Sigmoid colon (tissue), 7 donors: ENCODE measurements around the gene NAA16. TPM values are rescaled to one million over a fixed set of nuclear protein-coding genes. Genes with fewer than 3 reads are reported as not detected.
"Not testable (repeated sequence)": the region's sequence is repeated elsewhere in the genome, so short reads cannot be mapped to it uniquely, and the experiment has no call there.

ENCODE experiments used
- DNase-seq: peaks from one replicate; pipeline ENCODE4 v3.0.0-alpha.2; 2019
- H3K27ac ChIP-seq, 4 donors: fragments of 200-600 bp; sonication (generic); one replicate each; pipeline ENCODE4 v1.5.1; 2016 to 2019; ENCODE audit warnings: mild to moderate bottlenecking in 1 of 4
- H3K27me3 ChIP-seq, 3 donors: fragments of 200-600 bp; sonication (generic); one replicate each; pipeline ENCODE4 v1.5.1; 2019; ENCODE audit warnings: mild to moderate bottlenecking in 1 of 3
- H3K36me3 ChIP-seq, 4 donors: fragments of 200-600 bp; sonication (generic); one replicate each; pipeline ENCODE4 v1.5.1; 2016 to 2019
- H3K4me1 ChIP-seq, 4 donors: fragments of 200-600 bp; sonication (generic); one replicate each; pipeline ENCODE4 v1.5.1; 2017 to 2019
- H3K4me3 ChIP-seq, 4 donors: fragments of 200-600 bp; sonication (generic); one replicate each; pipeline ENCODE4 v1.5.1; 2017 to 2019; ENCODE audit warnings: mild to moderate bottlenecking in 2 of 4, moderate library complexity in 1 of 4
- H3K9me3 ChIP-seq, 4 donors: fragments of 200-600 bp in 3 of 4; sonication (generic) in 3 of 4; one replicate each; pipeline versions ENCODE4 v1.5.1 to v1.6.1; 2013 to 2019
- EP300 ChIP-seq, 4 donors: sonication (generic); formaldehyde crosslinking; IDR thresholded peaks; one replicate each; pipeline ENCODE4 v1.6.1; 2017; ENCODE audit warnings: antibody characterized with exemption in 4 of 4
- POLR2A ChIP-seq, 2 donors: fragments of 450-650 bp; IDR thresholded peaks; one replicate each; pipeline ENCODE4 v1.6.1; 2016; ENCODE audit warnings: antibody characterized with exemption in 2 of 2, mild to moderate bottlenecking in 2 of 2, moderate library complexity in 2 of 2
- POLR2AphosphoS5 ChIP-seq, 4 donors: sonication (generic); formaldehyde crosslinking; IDR thresholded peaks; one replicate each; pipeline ENCODE4 v1.6.1; 2017; ENCODE audit warnings: antibody characterized with exemption in 4 of 4
- WGBS, 2 donors: extraction: QIAGEN DNeasy Blood & Tissue Kit; methylation state at CpG; one replicate each; pipeline ENCODE4 v1.1.7; 2013; 5-methylcytosine and 5-hydroxymethylcytosine counted together
- intact Hi-C: fragments of 100-400 bp; cut with DNase I; formaldehyde crosslinking; loops from one replicate; pipeline ENCODE4 v1.15.1; 2023
- polyA plus RNA-seq, 3 donors: library from polyadenylated mRNA; stranded (reverse); fragments of 200-250 nt; gene quantifications; one replicate each; pipeline ENCODE4 v1.2.3, GENCODE V29; 2013
- total RNA-seq, 4 donors: library from RNA; depleted of rRNA; stranded (reverse); fragments of >200 nt; gene quantifications; one replicate each; pipeline ENCODE4 v1.1.0, GENCODE V29; 2016
- TF ChIP-seq, protein P1 (sequence below), 4 experiments: fragments of 450-650 bp in 3 of 4; fragments of 200-600 bp in 1 of 4; IDR thresholded peaks; one replicate each; pipeline ENCODE4 v1.5.1; 2016 to 2019; ENCODE audit warnings: antibody characterized with exemption in 4 of 4, mild to moderate bottlenecking in 3 of 4, moderate library complexity in 2 of 4
- donor health status: healthy with polysubstance abuse.
- donor health status: Bipolar disorder and iron deficiency.
- donor health status: healthy.

The NAA16 gene
- total and polyA plus RNA-seq, 7 donors, result 2.5 to 24.4 (median 15.2) TPM

DNA sequence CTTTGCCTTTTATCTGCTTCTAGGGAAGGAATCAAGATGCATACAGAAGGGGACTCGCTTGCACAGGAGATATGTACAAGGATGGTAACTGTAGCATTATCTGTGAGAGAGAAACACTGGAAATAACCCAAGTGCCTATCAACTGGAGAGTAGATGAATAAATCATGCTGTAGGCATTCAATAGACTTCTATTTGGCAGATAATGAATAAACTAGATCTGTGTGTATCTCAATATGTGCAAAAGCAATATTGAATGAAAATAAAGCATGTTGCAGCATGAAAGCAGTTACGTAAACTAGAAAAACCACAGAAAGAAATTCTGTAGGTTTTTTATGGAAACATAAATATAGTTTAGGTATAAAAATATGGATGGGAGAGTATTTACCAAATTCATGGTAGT, 107.7 kb downstream of the NAA16 start:
- no peak overlapping the region for H3K4me3 ChIP-seq
- no peak for DNase-seq
- WGBS, 2 donors, result 93% methylated on average over 2 of the region's 2 CpGs
- H3K9me3 ChIP-seq, result no peaks in the 10 kb centered on the region
- TF ChIP-seq, protein P1, sequence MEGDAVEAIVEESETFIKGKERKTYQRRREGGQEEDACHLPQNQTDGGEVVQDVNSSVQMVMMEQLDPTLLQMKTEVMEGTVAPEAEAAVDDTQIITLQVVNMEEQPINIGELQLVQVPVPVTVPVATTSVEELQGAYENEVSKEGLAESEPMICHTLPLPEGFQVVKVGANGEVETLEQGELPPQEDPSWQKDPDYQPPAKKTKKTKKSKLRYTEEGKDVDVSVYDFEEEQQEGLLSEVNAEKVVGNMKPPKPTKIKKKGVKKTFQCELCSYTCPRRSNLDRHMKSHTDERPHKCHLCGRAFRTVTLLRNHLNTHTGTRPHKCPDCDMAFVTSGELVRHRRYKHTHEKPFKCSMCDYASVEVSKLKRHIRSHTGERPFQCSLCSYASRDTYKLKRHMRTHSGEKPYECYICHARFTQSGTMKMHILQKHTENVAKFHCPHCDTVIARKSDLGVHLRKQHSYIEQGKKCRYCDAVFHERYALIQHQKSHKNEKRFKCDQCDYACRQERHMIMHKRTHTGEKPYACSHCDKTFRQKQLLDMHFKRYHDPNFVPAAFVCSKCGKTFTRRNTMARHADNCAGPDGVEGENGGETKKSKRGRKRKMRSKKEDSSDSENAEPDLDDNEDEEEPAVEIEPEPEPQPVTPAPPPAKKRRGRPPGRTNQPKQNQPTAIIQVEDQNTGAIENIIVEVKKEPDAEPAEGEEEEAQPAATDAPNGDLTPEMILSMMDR (IDR thresholded peaks at IDR 0.05), result no peak
- no peak for TF ChIP-seq EP300 (IDR thresholded peaks at IDR 0.05)
- TF ChIP-seq POLR2A (IDR thresholded peaks at IDR 0.05), result no peak
- no peak for TF ChIP-seq POLR2AphosphoS5 (IDR thresholded peaks at IDR 0.05)
- H3K27me3 ChIP-seq, result no peaks in the 10 kb centered on the region
- no peaks in the 10 kb centered on the region for H3K36me3 ChIP-seq
- intact Hi-C loops, result no loop called here
- H3K27ac ChIP-seq, result no peak overlapping the region
- H3K4me1 ChIP-seq, result no peaks in the 10 kb centered on the region

DNA sequence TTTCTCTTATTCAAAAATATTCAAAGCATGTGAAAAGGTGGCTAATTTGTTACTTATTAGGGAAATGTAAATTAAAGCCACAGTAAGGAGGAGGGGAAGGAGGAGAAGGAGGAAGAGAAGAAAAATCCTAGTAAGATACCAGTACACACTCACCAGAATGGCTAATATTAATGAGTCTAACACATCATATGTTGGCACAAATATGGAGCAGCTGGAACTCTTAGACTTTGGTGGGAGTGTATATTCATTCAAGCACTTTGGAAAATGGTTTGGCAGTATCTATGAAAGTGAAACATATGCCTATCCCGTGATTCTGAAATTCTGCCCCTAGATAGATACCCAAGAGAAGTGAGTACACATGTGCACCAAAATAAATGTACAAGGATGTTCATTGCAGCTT, 108.1 kb downstream of the NAA16 start:
- DNase-seq, result no peak
- intact Hi-C loops, result no loop called here

DNA sequence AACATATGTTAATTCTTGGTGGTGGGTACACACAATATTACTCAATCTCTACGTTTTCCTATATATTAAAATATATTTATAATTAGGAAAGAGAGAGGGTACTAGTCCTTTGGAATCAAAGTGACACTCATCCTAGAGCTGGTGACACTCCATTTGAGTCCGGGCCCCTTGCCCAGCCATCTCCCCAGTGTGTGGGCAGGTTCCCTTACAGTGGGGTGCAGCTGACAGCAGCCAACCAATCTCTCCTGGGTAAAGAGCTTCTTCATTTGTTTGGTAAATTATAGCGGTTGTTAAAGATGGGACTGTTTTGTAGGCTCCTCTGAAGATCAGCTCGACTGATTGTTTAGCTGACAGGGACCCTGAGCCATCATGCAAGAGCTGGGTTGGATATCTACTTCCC, 109.1 kb downstream of the NAA16 start:
- Histone ChIP-seq H3K27me3 (no peaks in the 10 kb centered on the region), H3K36me3 (no peaks in the 10 kb centered on the region), H3K9me3 (no peaks in the 10 kb centered on the region), H3K4me1 (no peaks in the 10 kb centered on the region), H3K27ac (no peak overlapping the region), H3K4me3 (no peak overlapping the region)
- intact Hi-C loops, result no loop called here
- no peak for DNase-seq
- whole genome bisulfite sequencing, 2 donors, result 81 to 84% methylated on average over 4 of the region's 4 CpGs
- TF ChIP-seq POLR2AphosphoS5 (IDR thresholded peaks at IDR 0.05) (no peak), EP300 (IDR thresholded peaks at IDR 0.05) (no peak), POLR2A (IDR thresholded peaks at IDR 0.05) (no peak)

More for the DNA sequence above, 108.1 kb downstream of the NAA16 start:
- 71 to 74% methylated on average over 1 of the region's 1 CpG for WGBS, 2 donors
- Histone ChIP-seq H3K4me3 (no peak overlapping the region), H3K27me3 (no peaks in the 10 kb centered on the region), H3K9me3 (no peaks in the 10 kb centered on the region), H3K4me1 (no peaks in the 10 kb centered on the region), H3K36me3 (no peaks in the 10 kb centered on the region), H3K27ac (no peak overlapping the region)
- no peak for TF ChIP-seq POLR2A (IDR thresholded peaks at IDR 0.05)
- TF ChIP-seq, protein P1 (IDR thresholded peaks at IDR 0.05), result no peak
- TF ChIP-seq POLR2AphosphoS5 (IDR thresholded peaks at IDR 0.05), result no peak
- TF ChIP-seq EP300 (IDR thresholded peaks at IDR 0.05), result no peak

DNA sequence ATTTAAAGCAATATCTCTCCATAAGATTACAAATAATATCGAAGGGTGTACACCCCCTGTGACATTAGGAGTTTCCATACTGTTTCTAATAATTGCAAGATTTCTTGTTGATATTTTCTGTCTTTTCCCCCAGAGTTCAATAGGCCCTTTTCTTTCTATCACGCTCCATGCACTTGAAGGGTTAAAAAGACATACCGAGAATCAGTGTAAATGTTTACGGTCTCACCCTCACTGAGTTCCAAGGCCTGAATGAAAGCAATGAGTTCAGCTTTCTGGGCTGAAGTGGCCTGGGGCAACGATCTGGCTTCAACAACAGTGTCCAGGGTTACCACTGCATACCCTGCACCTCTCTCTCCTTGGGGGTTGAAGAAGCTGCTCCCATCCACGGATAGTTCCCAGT, 110.3 kb downstream of the NAA16 start:
- H3K36me3 ChIP-seq, H3K4me3 ChIP-seq, H3K9me3 ChIP-seq, H3K4me1 ChIP-seq, intact Hi-C loops, H3K27ac ChIP-seq, H3K27me3 ChIP-seq, DNase-seq: not testable (repeated sequence)
- 80 to 82% methylated on average over 6 of the region's 6 CpGs for WGBS, 2 donors

DNA sequence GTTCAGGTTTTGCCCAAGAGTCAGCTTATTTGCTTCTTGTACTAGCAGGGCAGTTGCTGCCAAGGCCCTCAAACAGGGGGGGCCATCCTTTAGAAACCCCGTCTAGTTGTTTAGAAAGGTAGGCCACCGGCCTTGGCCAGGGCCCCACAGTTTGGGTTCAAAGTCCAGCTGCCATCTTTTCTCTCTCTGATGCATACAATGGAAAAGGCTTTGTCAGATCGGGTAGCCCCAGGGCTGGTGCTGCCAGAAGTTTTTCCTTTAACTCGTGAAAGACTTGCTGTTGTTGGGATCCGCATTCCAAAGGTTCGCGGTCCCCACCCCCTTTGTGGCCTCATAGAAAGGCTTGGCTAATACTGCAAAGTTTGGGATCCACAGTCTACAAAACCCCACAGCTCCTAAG, 110.9 kb downstream of the NAA16 start:
- 67 to 75% methylated on average over 7 of the region's 7 CpGs for WGBS, 2 donors
- H3K9me3 ChIP-seq, intact Hi-C loops, H3K4me1 ChIP-seq, H3K27ac ChIP-seq, H3K27me3 ChIP-seq, H3K4me3 ChIP-seq, H3K36me3 ChIP-seq, DNase-seq: not testable (repeated sequence)

DNA sequence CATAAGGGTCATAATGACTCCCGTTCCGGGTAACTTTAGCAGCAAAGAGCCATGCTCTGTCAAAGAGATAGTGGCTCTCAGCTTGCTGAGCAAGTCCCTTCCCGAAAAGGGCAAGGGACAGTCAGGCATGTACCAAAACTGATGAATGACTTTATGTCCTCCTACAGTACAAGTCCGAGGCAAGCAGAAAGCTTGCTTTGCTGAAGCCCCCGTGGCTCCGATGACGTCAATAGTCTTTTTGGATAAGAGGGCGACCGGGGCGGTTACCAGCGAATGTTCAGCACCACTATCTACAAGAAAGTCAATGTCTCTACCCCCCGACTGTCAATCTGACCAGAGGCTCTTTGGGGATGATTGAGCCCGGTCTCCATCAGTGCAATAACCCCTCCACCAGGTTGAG, 112.2 kb downstream of the NAA16 start:
- peaks cover 0 to 14% (median 4%) of the 10 kb centered on the region in 3 donors for H3K27me3 ChIP-seq
- H3K4me3 ChIP-seq, DNase-seq, H3K4me1 ChIP-seq, H3K9me3 ChIP-seq, H3K27ac ChIP-seq, intact Hi-C loops, H3K36me3 ChIP-seq: not testable (repeated sequence)
- 86 to 87% methylated on average over 13 of the region's 13 CpGs for WGBS, 2 donors

DNA sequence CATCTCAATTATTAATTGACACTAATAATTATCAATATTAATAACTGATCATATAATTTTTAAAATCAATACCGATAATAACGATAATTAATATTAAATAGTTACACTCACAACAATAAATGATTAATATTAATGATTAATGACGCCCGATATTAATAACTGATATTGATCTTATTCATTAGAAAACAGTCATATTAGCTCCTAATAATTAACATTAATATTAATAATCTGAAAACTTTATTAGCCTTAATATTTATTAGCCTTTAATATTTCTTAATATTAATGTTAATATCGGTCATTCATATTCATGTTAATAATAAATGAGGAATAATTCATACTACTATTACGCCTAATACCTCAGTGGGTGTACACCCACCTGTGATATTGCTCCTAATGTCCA, 113.6 kb downstream of the NAA16 start:
- H3K27me3 ChIP-seq, result peaks cover 0 to 21% (median 8%) of the 10 kb centered on the region in 3 donors
- H3K4me1 ChIP-seq, intact Hi-C loops, H3K4me3 ChIP-seq, H3K9me3 ChIP-seq, DNase-seq, H3K27ac ChIP-seq, H3K36me3 ChIP-seq: not testable (repeated sequence)
- WGBS, 2 donors, result 73 to 93% methylated on average over 6 of the region's 6 CpGs
